ENCODE results near the gene GPR89A.
"Not testable (repeated sequence)": the region's sequence is repeated elsewhere in the genome, so short reads cannot be mapped to it uniquely, and the experiment has no call there.

GPR89A gene

GRCh38 chr1:145718465-145718864 is 110.7 kb downstream of the GPR89A start:
- not testable (repeated sequence) for DNase-seq (ENCODE audit: low spot score)

GRCh38 chr1:145719230-145720079 is 111.7 kb downstream of the GPR89A start, which contains the start of gene CD160:
Gene CD160 (plus strand): TSS chr1:145719499. CDS start chr1:145728328, 8,829 bp downstream.
- no peak for DNase-seq (ENCODE audit: low spot score)

Data from HuH-7 (cell line).